GM12878 (cell line): ENCODE data around the gene SERF1B. TPM values are rescaled to one million over a fixed set of nuclear protein-coding genes. Genes with fewer than 3 reads are reported as not detected.
A peak's percentile ranks its signal among the peaks of the same experiment; 100 is the strongest.
"Not testable (repeated sequence)": the region's sequence is repeated elsewhere in the genome, so short reads cannot be mapped to it uniquely, and the experiment has no call there.

Experiments
- ATAC-seq: fragments of 200-7000 bp; cut with Tn5 transposase; 3 replicates; pipeline ENCODE4 v1.9.1; 2020; ENCODE audit warnings: mild to moderate bottlenecking, moderate library complexity
- BruUV-seq: library from RNA; stranded (reverse); fragments of 400-500 nt; replicated peaks from 2 replicates; lab custom pipeline; 2021; lab: Mats Ljungman, UMichigan
- CTCF ChIA-PET: fragments of 300-600 bp; sonication (Branson Sonifier 250); formaldehyde crosslinking; extraction: SDS; loops from one replicate; lab custom pipeline; 2021; ENCODE audit warnings: inconsistent platforms; lab: Yijun Ruan, JAX
- POLR2A ChIA-PET: fragments of 350-600 bp; formaldehyde crosslinking; extraction: SDS; loops from one replicate; lab custom pipeline; 2021; ENCODE audit warnings: inconsistent platforms; lab: Charles Lee
- RAD21 ChIA-PET: fragments of 300-600 bp; sonication (Branson Sonifier 250); formaldehyde crosslinking; loops from one replicate; lab custom pipeline; 2023; ENCODE audit warnings: antibody characterized with exemption; ENCODE audit not compliant: unreplicated experiment; lab: Charles Lee
- SMC1A ChIA-PET: fragments of 300-600 bp; sonication (Branson Sonifier 250); formaldehyde crosslinking; loops from one replicate; lab custom pipeline; 2023; ENCODE audit not compliant: unreplicated experiment, uncharacterized antibody; lab: Charles Lee
- DNase-seq: peaks from one replicate; pipeline ENCODE4 v3.0.0-alpha.2; 2011; ENCODE audit warnings: low read depth, low spot score
- FAIRE-seq: peaks from 3 replicates; lab custom pipeline; 2011; peaks lifted over from hg19 to GRCh38; lab: Jason Lieb, UNC
- H2AFZ ChIP-seq: 2 replicates; pipeline ENCODE4 v1.6.0; 2011; ENCODE audit warnings: low read depth, low read length, control low read depth; ENCODE audit not compliant: control insufficient read depth
- H3K27ac ChIP-seq: 2 replicates; pipeline ENCODE4 v1.5.1; 2011; ENCODE audit warnings: control low read depth; ENCODE audit not compliant: control insufficient read depth, insufficient read depth
- H3K27me3 ChIP-seq, 2 experiments: replicated peaks in 1 of 2; 2 replicates each; pipeline versions ENCODE4 v1.6.0 to v1.6.1; 2011; ENCODE audit warnings: low read length in 1 of 2; ENCODE audit not compliant: control insufficient read depth in 2 of 2, insufficient read depth in 2 of 2
- H3K36me3 ChIP-seq, 2 experiments: 2 replicates each; pipeline ENCODE4 v1.5.1; 2011; ENCODE audit warnings: low read length in 1 of 2; ENCODE audit not compliant: control insufficient read depth in 2 of 2, insufficient read depth in 2 of 2
- H3K4me1 ChIP-seq: 2 replicates; pipeline ENCODE4 v1.6.1; 2011; ENCODE audit warnings: mild to moderate bottlenecking, low read length, moderate library complexity, mixed read lengths; ENCODE audit not compliant: control insufficient read depth, insufficient read depth
- H3K4me2 ChIP-seq: 2 replicates; pipeline ENCODE4 v1.6.0; 2011; ENCODE audit warnings: control low read depth; ENCODE audit not compliant: control insufficient read depth, insufficient read depth
- H3K4me3 ChIP-seq: fragments of 200-600 bp; sonication (generic); 2 replicates; pipeline ENCODE4 v1.5.1; 2016
- H3K79me2 ChIP-seq: 2 replicates; pipeline ENCODE4 v1.6.0; 2011; ENCODE audit warnings: low read length; ENCODE audit not compliant: control insufficient read depth, insufficient read depth
- H3K9ac ChIP-seq: 2 replicates; pipeline ENCODE4 v1.8.0; 2011; ENCODE audit warnings: low read length, control low read depth, mixed read lengths; ENCODE audit not compliant: control insufficient read depth, insufficient read depth
- H3K9me3 ChIP-seq: replicated peaks from 3 replicates; pipeline ENCODE4 v1.5.1; 2011; ENCODE audit warnings: mild to moderate bottlenecking, low read length; ENCODE audit not compliant: control insufficient read depth, insufficient read depth
- H4K20me1 ChIP-seq: 2 replicates; pipeline ENCODE4 v1.6.0; 2011; ENCODE audit not compliant: control insufficient read depth, insufficient read depth
- WGBS: methylation state at CpG from one replicate; pipeline ENCODE4 v1.1.6; 2016; ENCODE audit warnings: low lambda C conversion rate; ENCODE audit not compliant: insufficient replicate concordance, insufficient coverage; ENCODE audit errors: missing lambda C conversion rate; 5-methylcytosine and 5-hydroxymethylcytosine counted together
- in situ Hi-C: fragments of 300-500 bp; cut with MboI; formaldehyde crosslinking; loops from 9 replicates; pipeline ENCODE4 v1.14.3; 2018; ENCODE audit warnings: mixed read lengths
- intact Hi-C: fragments of 100-400 bp; cut with micrococcal nuclease; formaldehyde crosslinking; loops from one replicate; pipeline ENCODE4 v1.14.2; 2022; ENCODE audit not compliant: unreplicated experiment
- polyA plus RNA-seq, 11 experiments: library from polyadenylated mRNA; depleted of rRNA in 4 of 11; unstranded in 6 of 11; stranded (reverse) in 5 of 11; fragments of >200 nt; fragmentation: Nextera tagmentation in 4 of 11; fragmentation: Illumina TruSeq in 1 of 11; extraction: Ambion mirVana in 4 of 11; extraction: Trizol in 1 of 11; gene quantifications; 1 replicate in 1 of 11; 2 replicates in 10 of 11; pipeline versions ENCODE4 v1.2.1 to v1.2.3, GENCODE V29; 2011 to 2016; ENCODE audit warnings: inconsistent platforms in 2 of 11, missing spikeins in 2 of 11, low read depth in 1 of 11
- total RNA-seq, 4 experiments: library from RNA; depleted of rRNA in 3 of 4; stranded (reverse); fragments of >200 nt in 3 of 4; fragmentation: Illumina TruSeq in 1 of 4; extraction: Trizol in 1 of 4; gene quantifications; 2 replicates each; pipeline versions ENCODE4 v1.2.1 to v1.2.3, GENCODE V29; 2013 to 2021

SERF1B gene
- total and polyA plus RNA-seq, 10 of the 15 experiments (the other 5 are each of a cell fraction or from before 2014, with no cell fraction given): 20.7 to 42.2 (median 35.4) TPM

GRCh38 chr5:70049790-70050142 is 24.7 kb downstream of the SERF1B start:
- DNase-seq, FAIRE-seq: not testable (repeated sequence)
- WGBS: no CpG with 5 or more reads among the region's 16 CpGs

GRCh38 chr5:70056289-70056942 is 31.4 kb downstream of the SERF1B start:
- BruUV-seq, H2AFZ ChIP-seq, DNase-seq, FAIRE-seq, H3K4me1 ChIP-seq, POLR2A ChIA-PET, H3K36me3 ChIP-seq, H3K79me2 ChIP-seq, H3K27me3 ChIP-seq, H3K27ac ChIP-seq, H3K4me2 ChIP-seq, intact Hi-C loops, in situ Hi-C loops, ATAC-seq, CTCF ChIA-PET, H4K20me1 ChIP-seq, H3K9me3 ChIP-seq, SMC1A ChIA-PET, RAD21 ChIA-PET, H3K4me3 ChIP-seq, H3K9ac ChIP-seq: not testable (repeated sequence)
- WGBS: no CpG with 5 or more reads among the region's 6 CpGs

More at GRCh38 chr5:70049790-70050142, 24.7 kb downstream of the SERF1B start:
- H3K79me2 ChIP-seq, H3K36me3 ChIP-seq, H3K9me3 ChIP-seq, SMC1A ChIA-PET, H3K27ac ChIP-seq, POLR2A ChIA-PET, H3K9ac ChIP-seq, H3K27me3 ChIP-seq, CTCF ChIA-PET, BruUV-seq, H3K4me2 ChIP-seq, intact Hi-C loops, H3K4me1 ChIP-seq, in situ Hi-C loops, H3K4me3 ChIP-seq, H2AFZ ChIP-seq, RAD21 ChIA-PET, H4K20me1 ChIP-seq: not testable (repeated sequence)
- ATAC-seq: peak; percentile 70

GRCh38 chr5:70057140-70057539 is 32.1 kb downstream of the SERF1B start:
- FAIRE-seq, H3K79me2 ChIP-seq, H4K20me1 ChIP-seq, H3K9me3 ChIP-seq, BruUV-seq, DNase-seq, H3K4me1 ChIP-seq, H3K27ac ChIP-seq, POLR2A ChIA-PET, H3K4me3 ChIP-seq, H3K36me3 ChIP-seq, CTCF ChIA-PET, H3K4me2 ChIP-seq, in situ Hi-C loops, SMC1A ChIA-PET, ATAC-seq, H2AFZ ChIP-seq, intact Hi-C loops, RAD21 ChIA-PET, H3K9ac ChIP-seq, H3K27me3 ChIP-seq: not testable (repeated sequence)
- no CpG with 5 or more reads among the region's 1 CpG for WGBS

DNA sequence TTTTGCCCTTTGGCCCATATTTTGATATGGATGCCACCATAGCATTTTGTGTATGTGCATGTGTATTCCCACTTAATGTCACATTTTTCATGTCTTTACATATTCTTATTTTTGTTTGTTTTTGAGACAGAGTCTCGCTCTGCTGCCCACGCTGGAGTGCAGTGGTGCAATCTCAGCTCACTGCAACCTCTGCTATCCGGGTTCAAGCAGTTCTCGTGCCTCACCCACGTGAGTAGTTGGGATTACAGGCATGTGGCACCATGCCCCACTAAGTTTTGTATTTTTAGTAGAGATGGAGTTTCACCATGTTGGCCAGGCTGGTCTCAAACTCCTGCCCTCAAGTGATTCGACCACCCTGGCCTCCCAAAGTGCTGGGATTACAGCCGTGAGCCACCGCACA is 52.6 kb downstream of the SERF1B start:
- H3K9ac ChIP-seq, H3K9me3 ChIP-seq, H3K27me3 ChIP-seq, intact Hi-C loops, ATAC-seq, H3K4me1 ChIP-seq, H2AFZ ChIP-seq, H3K4me2 ChIP-seq, FAIRE-seq, in situ Hi-C loops, H4K20me1 ChIP-seq, H3K27ac ChIP-seq, SMC1A ChIA-PET, CTCF ChIA-PET, H3K79me2 ChIP-seq, H3K4me3 ChIP-seq, RAD21 ChIA-PET, BruUV-seq, DNase-seq, H3K36me3 ChIP-seq, POLR2A ChIA-PET: not testable (repeated sequence)
- whole genome bisulfite sequencing: 100% methylated on average over 3 of the region's 8 CpGs
